ENCODE measurements around the gene USP43.

The USP43 gene

GRCh38 chr17:9760266-9760665 is 114.9 kb downstream of the USP43 start:
- Histone ChIP-seq H3K27ac (ENCODE audit: low read length) (no peak overlapping the region), H3K79me2 (ENCODE audit: low read length) (no peaks in the 10 kb centered on the region), H3K4me1 (ENCODE audit: low read length) (no peaks in the 10 kb centered on the region), H3K9me3 (ENCODE audit: insufficient read depth, low read length) (no peaks in the 10 kb centered on the region), H3K9ac (ENCODE audit: low read length) (no peak overlapping the region), H3K4me2 (ENCODE audit: low read length) (no peak overlapping the region), H4K20me1 (ENCODE audit: insufficient read depth, low read length) (no peaks in the 10 kb centered on the region), H3K36me3 (replicated peaks; ENCODE audit: low read depth, low read length) (no peaks in the 10 kb centered on the region), H3K27me3 (ENCODE audit: low read depth, low read length) (no peaks in the 10 kb centered on the region), H2AFZ (ENCODE audit: low read depth, low read length) (no peak overlapping the region), H3K4me3 (ENCODE audit: low read length) (no peak overlapping the region)
- TF ChIP-seq EZH2phosphoT487 (IDR thresholded peaks at IDR 0.05; ENCODE audit: low read depth) (no peak), CTCF (IDR thresholded peaks at IDR 0.05; ENCODE audit: low read depth, low read length) (no peak)

- no peaks in the 10 kb centered on the region for H3K4me1 ChIP-seq (ENCODE audit: low read length)
- H3K9ac ChIP-seq (ENCODE audit: low read length) = no peak overlapping the region
- no peak overlapping the region for H3K27ac ChIP-seq (ENCODE audit: low read length)
- H3K36me3 ChIP-seq (replicated peaks; ENCODE audit: low read depth, low read length) = no peaks in the 10 kb centered on the region
- H2AFZ ChIP-seq (ENCODE audit: low read depth, low read length) = no peak overlapping the region
- H3K4me3 ChIP-seq (ENCODE audit: low read length) = no peak overlapping the region
- no peaks in the 10 kb centered on the region for H4K20me1 ChIP-seq (ENCODE audit: insufficient read depth, low read length)
- H3K79me2 ChIP-seq (ENCODE audit: low read length) = no peaks in the 10 kb centered on the region
- H3K27me3 ChIP-seq (ENCODE audit: low read depth, low read length) = no peaks in the 10 kb centered on the region
- no peak overlapping the region for H3K4me2 ChIP-seq (ENCODE audit: low read length)
- no peak for TF ChIP-seq CTCF (IDR thresholded peaks at IDR 0.05; ENCODE audit: low read depth, low read length)
- no peaks in the 10 kb centered on the region for H3K9me3 ChIP-seq (ENCODE audit: insufficient read depth, low read length)
These were observed 118.3 kb downstream of the USP43 start for GRCh38 chr17:9763643-9764042.

GRCh38 chr17:9765322-9765721 is 120.0 kb downstream of the USP43 start:
- H3K9ac ChIP-seq (ENCODE audit: low read length) = no peak overlapping the region
- H3K9me3 ChIP-seq (ENCODE audit: insufficient read depth, low read length) = no peaks in the 10 kb centered on the region
- no peak overlapping the region for H3K4me2 ChIP-seq (ENCODE audit: low read length)
- H2AFZ ChIP-seq (ENCODE audit: low read depth, low read length) = no peak overlapping the region
- H3K4me1 ChIP-seq (ENCODE audit: low read length) = no peaks in the 10 kb centered on the region
- no peak overlapping the region for H3K27ac ChIP-seq (ENCODE audit: low read length)
- H3K27me3 ChIP-seq (ENCODE audit: low read depth, low read length) = no peaks in the 10 kb centered on the region
- H3K36me3 ChIP-seq (replicated peaks; ENCODE audit: low read depth, low read length) = no peaks in the 10 kb centered on the region
- TF ChIP-seq EZH2phosphoT487 (IDR thresholded peaks at IDR 0.05; ENCODE audit: low read depth) = no peak
- TF ChIP-seq CTCF (IDR thresholded peaks at IDR 0.05; ENCODE audit: low read depth, low read length) = no peak
- H3K4me3 ChIP-seq (ENCODE audit: low read length) = no peak overlapping the region
- no peaks in the 10 kb centered on the region for H3K79me2 ChIP-seq (ENCODE audit: low read length)
- no peaks in the 10 kb centered on the region for H4K20me1 ChIP-seq (ENCODE audit: insufficient read depth, low read length)

- Histone ChIP-seq H3K36me3 (replicated peaks; ENCODE audit: low read depth, low read length) (no peaks in the 10 kb centered on the region), H3K9me3 (ENCODE audit: insufficient read depth, low read length) (no peaks in the 10 kb centered on the region), H4K20me1 (ENCODE audit: insufficient read depth, low read length) (no peaks in the 10 kb centered on the region), H2AFZ (ENCODE audit: low read depth, low read length) (no peak overlapping the region), H3K27ac (ENCODE audit: low read length) (no peak overlapping the region), H3K4me1 (ENCODE audit: low read length) (no peaks in the 10 kb centered on the region), H3K27me3 (ENCODE audit: low read depth, low read length) (no peaks in the 10 kb centered on the region), H3K9ac (ENCODE audit: low read length) (no peak overlapping the region), H3K79me2 (ENCODE audit: low read length) (no peaks in the 10 kb centered on the region), H3K4me3 (ENCODE audit: low read length) (no peak overlapping the region), H3K4me2 (ENCODE audit: low read length) (no peak overlapping the region)
- no peak for TF ChIP-seq CTCF (IDR thresholded peaks at IDR 0.05; ENCODE audit: low read depth, low read length)
- no peak for TF ChIP-seq EZH2phosphoT487 (IDR thresholded peaks at IDR 0.05; ENCODE audit: low read depth)
These were observed 121.7 kb downstream of the USP43 start for GRCh38 chr17:9766970-9767369.

Data from OCI-LY3 (cell line).